Adrenal gland (tissue), 5 donors: ENCODE measurements around the gene C19orf25.

Experiments
- CTCF ChIP-seq, 6 experiments: fragments of 450-650 bp in 4 of 6; fragments of 200-600 bp in 2 of 6; sonication (generic) in 1 of 6; IDR thresholded peaks; 1 replicate in 5 of 6; 2 replicates in 1 of 6; pipeline versions ENCODE4 v1.5.1 to v1.8.0; 2016 to 2021; ENCODE audit warnings: antibody characterized with exemption in 6 of 6, mild to moderate bottlenecking in 2 of 6, moderate library complexity in 1 of 6
- POLR2A ChIP-seq, 2 donors: fragments of 450-650 bp; IDR thresholded peaks; one replicate each; pipeline ENCODE4 v1.6.1; 2017; ENCODE audit warnings: antibody characterized with exemption in 2 of 2, mild to moderate bottlenecking in 2 of 2, moderate library complexity in 1 of 2
- donor health status: DM: no; HTN: no; CAD: no.

- TF ChIP-seq CTCF (IDR thresholded peaks at IDR 0.05) (no peak), POLR2A (IDR thresholded peaks at IDR 0.05) (no peak)
Measured at GRCh38 chr19:1445932-1446712, 32.9 kb downstream of the C19orf25 start.
